HG03439 (cell line): ENCODE results near the gene SPHK1.

Experiments used
- ATAC-seq: cut with Tn5 transposase; IDR thresholded peaks from one replicate; pipeline ENCODE4 v1.9.1; 2021; ENCODE audit warnings: mild to moderate bottlenecking, moderate library complexity; ENCODE audit not compliant: unreplicated experiment

The SPHK1 gene

DNA sequence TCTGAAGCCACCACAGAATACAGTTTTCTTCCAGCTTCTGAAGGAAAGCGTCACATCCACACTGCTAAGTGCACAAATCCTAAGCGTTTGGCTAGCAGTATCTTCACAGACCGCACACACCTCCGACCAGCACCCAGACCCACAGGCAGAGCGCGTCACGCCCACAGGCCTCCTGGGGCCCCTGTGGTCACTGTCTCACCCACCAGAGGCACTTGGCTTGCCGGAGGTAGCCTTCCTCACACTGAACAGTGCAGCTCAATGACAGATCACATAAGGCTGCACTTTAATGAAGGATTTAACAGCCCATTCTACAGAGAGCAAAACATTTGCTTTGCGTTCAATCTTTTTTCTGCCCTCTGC lies 21.2 kb downstream of the SPHK1 start:
- ATAC-seq = no peak

DNA sequence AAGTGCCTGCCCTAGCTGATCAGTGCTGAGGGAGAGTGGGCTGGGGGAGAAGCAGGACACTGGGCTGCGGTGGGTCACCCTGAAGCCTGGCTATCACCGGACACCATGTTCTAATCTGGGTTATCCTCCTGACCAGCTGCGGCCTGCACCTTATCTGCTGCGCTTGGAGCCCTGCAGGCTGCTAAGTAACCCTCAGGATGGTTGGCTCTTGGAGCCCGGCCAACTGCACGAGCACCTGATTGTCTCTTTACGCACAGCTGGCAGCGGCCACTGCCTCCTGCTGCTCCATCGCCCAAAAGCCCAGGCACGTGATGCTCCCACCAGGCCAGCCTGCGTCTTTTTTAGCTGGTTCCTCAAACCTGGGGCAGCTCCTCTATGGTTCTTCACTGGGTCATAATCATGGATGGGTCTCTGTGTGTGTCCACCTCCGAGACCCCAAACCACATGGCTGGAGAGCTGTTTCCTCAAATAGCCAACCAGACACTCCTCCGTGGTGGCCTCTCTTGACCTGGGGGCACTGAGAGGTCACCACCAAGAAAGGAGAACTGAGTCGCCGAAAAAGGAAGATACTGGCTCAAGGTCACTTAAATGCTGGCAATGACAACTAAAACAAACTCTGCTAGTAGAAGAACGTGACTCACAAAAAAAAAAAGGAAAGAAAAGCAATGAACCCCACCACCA lies 21.7 kb downstream of the SPHK1 start:
- no peak for ATAC-seq

DNA sequence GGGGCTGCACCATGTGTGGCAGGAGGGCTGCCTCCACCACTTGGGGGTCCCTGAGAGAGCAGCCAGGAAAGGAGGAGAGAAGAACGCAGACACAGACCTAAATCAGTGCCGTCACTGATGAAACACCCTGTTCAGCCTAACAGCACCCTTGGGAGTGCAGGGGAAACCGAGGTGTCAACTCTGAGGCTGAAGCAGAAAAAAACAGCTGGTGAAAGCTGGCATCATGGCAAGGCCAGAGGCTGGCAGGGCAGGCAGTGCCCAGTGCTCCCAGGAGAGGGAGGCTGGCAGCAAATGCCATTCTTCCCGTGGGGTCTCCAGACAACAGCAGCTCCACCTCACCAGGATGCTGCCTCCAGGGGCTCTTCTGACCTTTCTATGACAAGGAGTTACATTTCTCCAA lies 23.1 kb downstream of the SPHK1 start:
- ATAC-seq = no peak

DNA sequence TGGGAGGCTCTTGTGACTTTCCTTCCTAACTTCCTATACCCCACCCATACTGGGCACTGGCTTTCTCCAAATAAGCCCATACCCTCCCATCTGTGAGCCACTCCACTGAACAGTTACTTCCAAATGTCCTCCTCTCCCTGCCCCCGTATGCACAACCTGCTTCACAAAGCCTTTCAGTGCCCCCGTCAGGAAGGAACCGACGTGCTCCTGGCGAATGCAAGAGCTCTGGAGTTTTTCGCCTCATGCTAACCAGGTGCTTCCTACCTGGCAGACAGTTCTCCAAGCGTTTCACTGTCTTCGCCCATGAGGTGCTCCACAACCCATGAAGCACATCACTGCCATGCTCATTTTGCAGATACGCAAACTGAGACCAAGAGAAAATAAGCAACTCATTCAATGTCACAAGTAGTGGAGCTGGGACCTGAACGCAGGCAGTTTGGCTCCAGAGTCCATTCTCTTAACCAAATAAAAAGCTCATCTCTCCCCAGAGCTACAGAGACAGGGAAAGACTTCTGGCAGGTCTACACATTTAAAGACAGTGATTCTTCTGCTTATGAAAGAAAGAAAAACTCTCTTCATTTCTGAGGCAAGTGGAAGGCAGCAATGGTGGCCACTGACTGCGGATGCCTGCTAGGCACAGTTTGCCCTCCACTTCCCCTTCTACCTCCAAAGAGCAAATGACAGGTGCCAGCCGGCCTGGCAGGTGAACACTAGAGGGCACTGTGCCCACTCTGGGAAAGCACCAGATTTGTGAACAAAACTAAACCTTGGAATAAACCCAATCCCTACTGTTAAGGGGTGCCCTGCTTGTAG lies 23.8 kb downstream of the SPHK1 start:
- no peak for ATAC-seq

DNA sequence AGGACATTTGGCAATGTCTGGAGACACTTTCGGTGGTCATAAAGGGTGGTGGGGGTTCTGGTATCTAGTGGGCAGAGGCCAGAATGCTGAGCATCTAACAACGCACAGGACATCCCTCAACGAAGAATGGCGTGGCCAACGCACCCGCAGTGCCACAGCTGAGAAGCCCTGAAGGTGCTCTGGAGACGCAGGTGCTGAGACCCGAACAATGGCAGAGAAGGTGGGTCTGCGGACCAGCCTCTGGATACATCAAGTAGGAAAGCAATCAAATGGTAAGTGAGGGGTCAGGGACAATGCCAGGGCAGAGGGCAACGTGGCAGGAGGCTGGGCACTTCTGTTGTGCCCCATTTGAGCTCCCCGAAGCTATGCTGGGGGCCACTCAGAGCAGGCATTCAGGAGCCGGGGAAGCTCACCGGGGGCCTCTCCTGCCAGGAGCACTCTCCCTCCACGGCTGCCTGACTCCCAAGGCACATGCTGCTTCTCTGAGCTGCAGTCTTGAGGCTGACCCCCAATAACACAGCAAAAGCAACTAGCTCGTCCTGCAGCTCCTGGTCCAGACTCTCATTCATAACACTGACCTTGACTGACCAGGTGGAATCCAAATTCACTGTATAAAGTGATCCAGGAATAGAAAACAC lies 26.0 kb downstream of the SPHK1 start:
- ATAC-seq = no peak

DNA sequence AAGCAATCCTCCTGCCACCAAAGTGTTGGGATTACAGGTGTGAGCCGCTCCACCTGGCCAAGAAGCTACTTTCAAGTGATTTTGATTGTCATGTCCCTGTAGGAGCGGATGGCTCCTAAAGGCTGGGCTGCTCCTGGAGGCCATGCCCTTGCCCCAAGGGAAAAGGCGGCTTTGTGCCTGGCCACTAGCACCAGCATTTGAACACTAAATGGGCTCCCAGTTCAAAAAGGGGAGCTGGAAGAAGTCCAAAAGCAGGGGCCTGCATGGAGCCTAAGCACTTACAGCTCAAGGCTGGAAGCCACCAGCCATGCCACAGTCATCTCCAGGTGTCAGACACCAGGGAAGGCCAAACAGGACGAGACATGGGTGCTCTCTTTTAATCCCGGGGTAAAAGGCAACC lies 26.8 kb downstream of the SPHK1 start:
- no peak for ATAC-seq

DNA sequence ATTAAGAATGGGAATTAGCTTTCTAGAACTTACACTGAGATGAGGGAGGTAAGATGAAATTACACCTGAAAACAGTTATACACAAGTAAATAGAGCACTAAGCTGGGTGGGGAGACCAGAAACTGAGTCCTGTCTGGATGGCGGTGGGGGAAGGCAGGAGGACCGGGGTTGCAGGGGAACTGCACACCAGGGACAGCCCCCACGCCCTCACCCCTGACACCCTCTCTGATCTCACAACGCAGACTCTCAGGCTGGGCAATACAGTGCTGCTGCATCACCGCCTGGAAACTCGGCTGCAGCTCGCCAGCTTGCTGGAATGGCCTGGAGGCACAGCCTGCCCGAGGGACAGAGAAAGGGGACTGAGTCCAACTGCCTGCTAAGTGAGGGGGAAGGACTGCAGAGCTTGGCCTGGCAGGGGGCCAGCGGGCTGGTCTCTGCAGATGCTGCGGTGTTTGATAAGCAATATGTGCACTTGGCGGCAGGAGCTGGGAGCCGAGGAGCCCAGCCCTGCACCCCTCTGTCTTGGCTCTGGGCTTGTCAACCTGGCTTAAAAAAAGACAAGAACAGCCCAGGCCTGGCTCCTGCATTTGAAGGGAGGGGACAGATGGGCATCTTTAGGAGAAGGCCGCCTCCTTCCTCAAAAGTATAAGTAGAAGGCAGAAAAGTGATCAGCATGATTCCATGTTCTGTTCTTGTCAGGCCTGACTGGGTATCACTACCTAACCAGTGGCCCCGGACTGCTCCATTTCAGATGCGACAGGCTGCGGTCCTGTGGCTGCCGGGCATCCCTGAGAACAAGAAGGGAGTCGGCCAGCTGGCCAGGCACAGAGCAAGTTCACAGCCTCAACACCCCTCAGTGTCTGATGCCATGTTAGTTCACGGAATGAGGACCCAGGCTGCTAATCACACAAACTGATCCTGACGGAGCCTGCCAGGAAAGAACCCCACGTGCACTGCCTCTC lies 30.2 kb downstream of the SPHK1 start:
- no peak for ATAC-seq

DNA sequence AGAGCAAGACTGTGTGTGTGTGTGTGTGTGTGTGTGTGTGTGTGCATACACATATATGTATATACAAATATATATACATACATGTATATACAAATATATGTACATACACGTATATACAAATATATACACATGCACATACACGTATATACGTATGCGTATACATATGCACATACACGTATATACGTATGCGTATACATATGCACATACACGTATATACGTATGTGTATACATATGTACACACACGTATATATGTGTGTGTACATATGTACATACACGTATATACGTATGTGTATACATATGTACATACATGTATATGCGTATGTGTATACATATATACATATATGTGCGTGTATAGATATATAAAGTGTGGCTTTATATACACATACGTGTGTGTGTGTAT lies 31.4 kb downstream of the SPHK1 start:
- no peak for ATAC-seq

DNA sequence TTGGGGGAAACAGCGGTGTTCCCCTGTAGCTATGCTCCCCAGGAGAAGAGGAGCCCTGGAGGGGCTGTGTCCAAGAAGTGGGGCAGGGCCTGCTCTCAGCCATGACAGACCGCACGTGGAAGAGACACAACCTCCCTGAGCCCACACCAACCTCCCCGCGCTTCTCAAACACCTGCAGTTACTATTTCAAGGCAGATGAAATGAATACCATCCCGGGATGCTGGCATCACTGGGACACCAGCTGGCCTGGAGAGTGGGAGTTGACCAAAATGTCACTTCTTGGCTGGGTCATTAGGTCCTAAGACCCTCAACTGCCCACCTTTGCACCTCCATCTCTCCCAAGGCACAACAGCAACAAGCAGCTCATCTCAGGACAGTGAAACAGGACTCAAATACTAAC lies 32.0 kb downstream of the SPHK1 start:
- no peak for ATAC-seq

DNA sequence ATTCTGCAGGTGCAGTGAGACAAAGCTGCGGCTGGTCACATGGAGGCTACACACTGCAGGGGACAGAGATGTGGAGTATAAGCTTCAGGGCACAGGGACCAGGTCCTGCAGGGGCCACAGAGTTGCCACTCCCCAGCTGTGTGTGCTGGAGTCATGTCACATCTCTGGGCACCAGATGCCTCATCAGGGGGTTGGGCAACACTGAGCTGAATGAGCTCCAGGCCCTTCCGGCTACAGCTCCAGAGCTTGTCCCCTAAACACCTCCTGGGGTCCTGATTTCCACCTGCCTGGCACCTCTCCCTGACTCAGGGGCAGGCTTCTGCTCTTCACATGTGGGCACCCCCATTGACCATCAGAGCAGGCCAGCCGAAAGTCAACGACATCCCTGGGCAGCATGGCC lies 32.5 kb downstream of the SPHK1 start:
- no peak for ATAC-seq

DNA sequence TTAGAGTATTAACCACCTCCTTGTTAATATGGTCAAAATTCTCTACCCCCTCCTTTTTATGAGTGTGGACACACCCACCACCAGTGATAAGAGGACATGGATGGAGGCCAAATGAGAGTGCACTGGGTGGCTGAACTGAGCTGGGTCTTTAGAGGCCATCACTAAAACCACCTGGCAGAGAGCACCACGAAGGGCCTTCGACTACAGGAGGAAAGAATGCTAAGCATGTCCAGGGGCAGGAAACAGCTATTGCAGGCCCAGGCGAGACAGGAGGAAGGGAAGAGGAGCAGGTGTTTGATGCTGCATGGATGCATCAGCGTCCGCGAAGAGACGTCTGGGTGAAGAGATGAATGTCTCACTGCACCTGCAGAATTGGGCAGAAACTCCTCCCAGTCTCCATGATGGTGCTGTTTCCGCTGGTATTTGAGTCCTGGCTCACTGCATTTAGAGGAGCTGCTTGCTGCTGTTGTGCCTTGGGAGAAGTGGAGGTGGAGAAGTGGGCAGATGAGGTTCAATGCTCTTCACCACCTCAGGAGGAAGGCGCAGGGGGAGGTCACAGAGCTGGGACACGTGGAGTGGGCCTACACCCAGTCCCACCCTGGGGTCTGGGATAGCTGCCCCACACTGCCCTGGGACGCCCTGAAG lies 33.2 kb downstream of the SPHK1 start:
- no peak for ATAC-seq

DNA sequence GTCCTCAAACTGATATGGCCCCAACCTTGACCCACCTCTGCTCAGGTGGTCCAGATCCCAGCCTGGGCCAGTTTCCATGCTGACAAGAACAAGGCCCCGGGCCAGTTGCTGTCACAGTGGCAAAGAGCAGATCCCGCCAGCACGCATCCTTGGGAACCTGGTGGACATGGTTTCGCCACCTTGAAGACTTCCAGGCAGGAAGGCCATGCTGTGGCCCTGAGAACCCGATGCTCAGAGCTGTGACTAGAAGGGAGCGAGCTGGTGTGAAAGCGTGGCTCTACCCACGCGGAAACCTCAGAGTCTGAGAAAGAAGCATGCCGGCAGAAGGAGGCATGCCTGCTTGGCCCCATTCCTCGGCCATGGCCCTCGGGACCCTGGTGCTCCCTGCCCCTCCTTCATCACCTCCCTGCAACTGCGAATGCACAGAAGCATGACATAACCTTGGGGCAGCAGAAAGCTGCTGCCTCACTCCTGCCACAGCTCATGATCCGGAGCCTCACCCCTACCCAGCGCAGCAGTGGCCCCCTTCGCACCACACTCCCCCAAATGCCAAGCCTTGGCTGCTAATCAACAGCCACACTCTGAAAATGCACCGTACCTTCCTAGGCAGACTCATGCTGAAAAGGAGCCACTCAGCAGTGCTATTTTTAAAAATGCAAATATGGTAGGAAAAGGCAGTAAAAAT lies 35.3 kb downstream of the SPHK1 start:
- ATAC-seq = no peak

DNA sequence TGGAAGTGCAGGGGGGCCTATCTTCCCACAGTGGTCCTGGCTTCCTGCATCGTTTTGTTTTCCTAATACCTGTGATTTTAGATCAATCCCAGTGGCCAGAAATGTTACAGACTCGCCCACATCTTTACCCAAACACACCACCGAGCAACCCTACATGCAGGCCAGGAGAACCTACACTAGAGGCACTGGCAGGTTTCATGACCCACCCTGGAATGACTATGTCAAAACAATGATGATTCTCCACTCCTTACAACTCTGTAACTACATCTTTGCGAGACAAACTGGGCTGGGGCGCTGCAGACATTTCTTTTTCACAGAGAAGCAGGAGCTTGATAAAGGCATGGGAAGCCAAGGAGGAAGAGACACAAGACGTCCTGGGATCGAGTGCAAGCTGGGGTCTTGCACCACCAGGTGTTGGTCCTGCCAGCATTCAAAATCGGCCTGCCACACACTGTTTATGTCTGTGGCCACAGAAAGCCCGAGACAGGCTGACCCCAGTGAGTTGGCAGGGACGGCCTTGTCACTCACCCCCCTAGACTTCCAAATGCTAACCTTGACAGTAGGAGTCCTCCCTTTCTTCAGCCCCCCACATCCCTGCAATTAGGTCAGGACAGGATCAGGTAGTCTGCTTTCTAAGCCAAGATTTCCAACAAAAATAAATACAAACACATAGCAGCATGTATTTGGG lies 36.1 kb downstream of the SPHK1 start:
- ATAC-seq = no peak

DNA sequence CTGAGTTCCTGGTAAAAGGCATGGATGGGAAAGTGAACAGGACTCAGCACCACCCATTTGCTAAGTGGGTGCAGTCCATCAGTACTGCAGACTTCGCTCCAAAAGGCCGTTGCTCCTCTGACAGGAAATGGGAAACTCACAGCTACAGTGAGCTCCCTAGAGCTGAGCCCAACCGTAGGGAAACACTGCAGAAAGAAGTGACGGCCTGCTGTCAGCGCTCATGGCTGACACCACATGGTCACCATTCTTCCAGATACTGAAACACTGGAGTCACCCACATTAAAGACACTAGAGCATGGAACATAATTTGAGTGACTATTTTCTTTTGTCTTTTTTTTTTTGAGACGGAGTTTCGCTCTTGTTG lies 36.6 kb downstream of the SPHK1 start:
- no peak for ATAC-seq

DNA sequence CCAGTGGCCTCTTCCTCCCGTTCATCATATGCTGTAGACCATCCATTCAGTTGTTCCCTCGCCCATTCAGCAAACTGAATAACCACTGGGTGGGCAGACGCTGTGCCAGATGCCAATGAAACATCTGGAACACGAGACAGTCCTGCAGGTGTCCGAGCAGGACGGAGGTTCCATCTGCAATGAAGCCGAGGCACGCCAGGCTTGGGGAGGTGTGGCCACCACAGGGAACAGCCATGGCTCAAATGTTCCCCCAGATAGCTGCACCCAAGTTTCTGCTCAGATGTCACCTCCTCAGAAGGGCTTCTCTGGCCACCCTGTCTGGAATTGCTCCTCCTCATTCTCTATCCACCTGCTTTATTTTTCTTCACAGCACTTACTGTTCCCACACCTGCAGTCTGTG lies 38.0 kb downstream of the SPHK1 start:
- no peak for ATAC-seq

DNA sequence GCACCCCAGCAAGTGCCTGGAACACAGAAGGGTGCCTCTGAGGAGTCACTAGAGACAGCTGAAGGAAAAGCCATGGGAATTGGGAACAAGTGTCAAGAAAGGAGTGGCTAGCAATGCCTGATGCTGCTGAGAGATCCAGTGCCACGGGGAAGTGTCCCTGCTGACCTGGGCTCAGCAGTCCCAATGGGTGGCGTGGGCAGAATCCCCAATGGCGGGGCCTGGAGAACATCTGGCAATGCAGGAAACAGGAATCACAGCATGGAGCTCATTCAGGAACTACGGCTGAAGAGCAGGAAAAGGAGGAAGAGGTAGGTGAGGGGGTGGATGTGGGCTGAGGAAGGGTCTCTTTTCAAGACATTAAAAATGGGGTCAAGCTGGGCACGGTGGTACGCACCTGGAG lies 38.5 kb downstream of the SPHK1 start:
- no peak for ATAC-seq

DNA sequence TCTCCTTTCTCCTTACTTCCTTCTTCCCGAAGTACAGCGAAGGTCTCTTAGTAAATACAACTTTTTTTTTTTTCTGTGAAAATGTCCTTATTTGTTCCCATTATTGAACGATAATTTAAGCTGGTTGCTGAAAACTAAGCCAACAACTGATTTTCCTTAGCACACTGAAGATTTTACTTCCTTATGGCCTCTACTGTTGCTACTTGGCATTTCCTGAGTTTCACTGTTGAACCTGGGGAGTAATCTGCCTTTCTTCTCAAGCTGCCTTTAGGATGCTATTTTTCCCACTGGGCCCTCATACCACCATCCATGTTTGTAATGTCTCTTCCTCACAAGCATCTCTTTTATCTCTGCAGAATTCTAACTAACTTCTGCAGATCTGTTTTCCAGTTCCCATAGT lies 42.4 kb downstream of the SPHK1 start:
- ATAC-seq = no peak

DNA sequence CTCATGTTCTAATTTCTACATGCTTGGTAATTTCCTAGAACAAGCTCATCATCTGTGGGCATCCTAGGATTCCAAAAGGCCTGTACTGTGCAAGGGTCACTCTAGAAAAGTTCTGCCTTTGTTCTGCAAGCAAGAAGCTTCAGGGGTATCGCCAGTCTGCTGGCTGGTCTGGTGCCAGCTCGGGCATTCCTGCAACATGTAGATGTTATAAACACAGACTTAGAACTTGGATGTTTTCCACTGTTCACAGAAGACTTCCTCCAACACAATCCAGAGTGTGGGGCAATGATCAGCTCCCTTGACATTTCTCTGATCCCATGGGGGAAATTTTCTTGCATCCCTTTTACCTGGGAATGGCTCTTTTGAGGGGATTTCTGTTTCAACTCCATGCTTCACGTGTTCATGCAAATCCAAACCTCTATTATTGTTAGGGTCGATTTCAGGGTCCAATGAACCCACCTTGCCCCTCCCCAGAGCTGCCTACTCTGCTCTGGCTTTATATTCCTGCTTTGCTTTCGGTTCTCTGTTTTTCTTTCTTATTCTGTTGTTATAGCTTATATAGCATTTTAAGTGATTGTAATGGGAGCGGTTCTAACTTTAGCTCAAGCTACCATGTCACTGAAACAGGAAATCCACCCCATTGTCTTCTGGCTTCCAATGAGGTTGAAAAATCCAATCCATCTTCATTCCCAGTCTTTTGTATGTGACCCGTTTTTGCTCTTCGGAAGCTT lies 43.3 kb downstream of the SPHK1 start:
- ATAC-seq = no peak

DNA sequence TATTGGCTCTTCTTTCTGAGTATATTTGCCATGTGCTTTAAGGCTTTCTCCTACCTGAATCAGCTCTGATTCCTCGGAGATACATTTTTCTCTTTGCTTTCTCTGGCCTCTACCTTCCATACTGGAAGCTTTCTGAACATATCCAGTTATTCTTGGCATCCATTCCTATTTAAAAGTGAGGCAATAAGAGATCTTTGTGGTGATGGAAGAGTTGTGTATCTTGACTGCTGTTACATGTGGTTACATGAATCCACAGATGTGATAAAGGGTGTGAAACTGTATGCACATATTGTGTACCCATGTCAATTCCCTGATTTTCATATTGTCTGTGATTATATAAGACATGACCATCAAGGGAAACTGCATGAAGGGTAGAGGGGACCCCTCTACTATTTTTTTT lies 44.1 kb downstream of the SPHK1 start:
- ATAC-seq = no peak
